Adrenal gland (tissue), 5 donors: ENCODE results near the gene KIAA0753.

ENCODE experiments used
- CTCF ChIP-seq, 6 experiments: fragments of 450-650 bp in 4 of 6; fragments of 200-600 bp in 2 of 6; sonication (generic) in 1 of 6; IDR thresholded peaks; 1 replicate in 5 of 6; 2 replicates in 1 of 6; pipeline versions ENCODE4 v1.5.1 to v1.8.0; 2016 to 2021; ENCODE audit warnings: antibody characterized with exemption in 6 of 6, mild to moderate bottlenecking in 2 of 6, moderate library complexity in 1 of 6
- POLR2A ChIP-seq, 2 donors: fragments of 450-650 bp; IDR thresholded peaks; one replicate each; pipeline ENCODE4 v1.6.1; 2017; ENCODE audit warnings: antibody characterized with exemption in 2 of 2, mild to moderate bottlenecking in 2 of 2, moderate library complexity in 1 of 2
- donor health status: DM: no; HTN: no; CAD: no.

GRCh38 chr17:6541886-6542285 lies 98.6 kb downstream of the KIAA0753 start:
- no peak for TF ChIP-seq CTCF (IDR thresholded peaks at IDR 0.05)
- no peak for TF ChIP-seq POLR2A (IDR thresholded peaks at IDR 0.05)
